HEK293 (cell line): Measurements from ENCODE around the gene SLF1.

Experiments
- CTCF ChIA-PET: fragments of 350-600 bp; formaldehyde crosslinking; extraction: SDS; loops from one replicate; lab custom pipeline; 2021; ENCODE audit warnings: antibody characterized with exemption; lab: Yijun Ruan, JAX
- POLR2A ChIA-PET: fragments of 300-600 bp; formaldehyde crosslinking; extraction: SDS; loops from one replicate; lab custom pipeline; 2020; ENCODE audit warnings: antibody characterized with exemption, inconsistent platforms; lab: Yijun Ruan, JAX
- H3K27ac ChIP-seq: fragments of 200-500 bp; sonication (Bioruptor generic); 2 replicates; pipeline ENCODE4 v1.5.1; 2014; ENCODE audit warnings: low read depth, low read length, control low read depth, inconsistent platforms; ENCODE audit errors: extremely low read depth
- H3K36me3 ChIP-seq, 2 experiments: fragments of 200-500 bp in 1 of 2; sonication (Bioruptor generic) in 1 of 2; 1 replicate in 1 of 2; 2 replicates in 1 of 2; pipeline ENCODE4 v1.5.1; 2014 to 2017; ENCODE audit warnings: inconsistent platforms in 2 of 2, low read length in 2 of 2; ENCODE audit not compliant: control insufficient read depth in 2 of 2, insufficient read depth in 1 of 2
- H3K4me1 ChIP-seq: fragments of 200-500 bp; sonication (Bioruptor generic); 2 replicates; pipeline ENCODE4 v1.5.1; 2014; ENCODE audit warnings: mild to moderate bottlenecking, low read length, inconsistent platforms; ENCODE audit not compliant: control insufficient read depth, insufficient read depth
- H3K4me3 ChIP-seq: 2 replicates; pipeline ENCODE4 v1.5.1; 2011; ENCODE audit warnings: low read depth, mild to moderate bottlenecking, control low read depth, low read length, moderate library complexity
- H3K9me3 ChIP-seq: fragments of 200-500 bp; sonication (Bioruptor generic); 2 replicates; pipeline ENCODE4 v1.5.1; 2014; ENCODE audit warnings: low read depth, low read length, inconsistent platforms; ENCODE audit not compliant: control insufficient read depth, insufficient read depth
- CTCF ChIP-seq: fragments of 450-650 bp; formaldehyde crosslinking; IDR thresholded peaks from 2 replicates; pipeline ENCODE4 v1.5.1; 2016; ENCODE audit warnings: missing biosample characterization, missing genetic modification characterization
- GLIS1 ChIP-seq: fragments of 450-650 bp; formaldehyde crosslinking; IDR thresholded peaks from 2 replicates; pipeline ENCODE4 v1.5.1; 2016; ENCODE audit warnings: missing biosample characterization, missing genetic modification characterization
- KLF9 ChIP-seq: fragments of 450-650 bp; formaldehyde crosslinking; IDR thresholded peaks from 2 replicates; pipeline ENCODE4 v1.5.1; 2016; ENCODE audit warnings: missing biosample characterization, missing genetic modification characterization, low read depth
- SCRT1 ChIP-seq: fragments of 450-650 bp; formaldehyde crosslinking; IDR thresholded peaks from 2 replicates; pipeline ENCODE4 v1.5.1; 2016; ENCODE audit warnings: missing biosample characterization, missing genetic modification characterization, borderline replicate concordance
- TCF7L2 ChIP-seq: IDR thresholded peaks from 2 replicates; pipeline ENCODE4 v1.6.1; 2011; ENCODE audit warnings: low read depth, mild to moderate bottlenecking, inconsistent platforms, low read length, moderate library complexity, borderline replicate concordance
- ZNF112 ChIP-seq: fragments of 450-650 bp; formaldehyde crosslinking; IDR thresholded peaks from 2 replicates; pipeline ENCODE4 v1.5.0; 2017; ENCODE audit warnings: missing biosample characterization, missing genetic modification characterization
- ZNF146 ChIP-seq: fragments of 450-650 bp; formaldehyde crosslinking; IDR thresholded peaks from 2 replicates; pipeline ENCODE4 v1.5.1; 2016; ENCODE audit warnings: missing biosample characterization, missing genetic modification characterization
- ZNF211 ChIP-seq: fragments of 450-650 bp; formaldehyde crosslinking; IDR thresholded peaks from 2 replicates; pipeline ENCODE4 v1.5.1; 2016; ENCODE audit warnings: low read depth, missing biosample characterization, missing genetic modification characterization
- ZNF223 ChIP-seq: fragments of 450-650 bp; formaldehyde crosslinking; IDR thresholded peaks from 2 replicates; pipeline ENCODE4 v1.5.1; 2016; ENCODE audit warnings: missing biosample characterization, missing genetic modification characterization
- ZNF23 ChIP-seq: fragments of 450-650 bp; formaldehyde crosslinking; IDR thresholded peaks from 2 replicates; pipeline ENCODE4 v1.5.1; 2016; ENCODE audit warnings: missing biosample characterization, missing genetic modification characterization, borderline replicate concordance
- ZNF274 ChIP-seq, 2 experiments: fragments of 200-500 bp in 1 of 2; fragments of 450-650 bp in 1 of 2; sonication (Bioruptor generic) in 1 of 2; formaldehyde crosslinking in 1 of 2; IDR thresholded peaks; 2 replicates each; pipeline versions ENCODE4 v1.5.1 to v1.6.1; 2014 to 2016; ENCODE audit warnings: borderline replicate concordance in 1 of 2, inconsistent platforms in 1 of 2, low read length in 1 of 2, missing biosample characterization in 1 of 2, missing genetic modification characterization in 1 of 2
- ZNF37A ChIP-seq: fragments of 450-650 bp; IDR thresholded peaks from 2 replicates; pipeline ENCODE4 v1.5.1; 2018; ENCODE audit warnings: missing biosample characterization, missing genetic modification characterization
- ZNF548 ChIP-seq: fragments of 450-650 bp; formaldehyde crosslinking; IDR thresholded peaks from 2 replicates; pipeline ENCODE4 v1.5.1; 2016; ENCODE audit warnings: missing biosample characterization, missing genetic modification characterization
- ZNF670 ChIP-seq: fragments of 450-650 bp; formaldehyde crosslinking; IDR thresholded peaks from 2 replicates; pipeline ENCODE4 v1.5.1; 2016; ENCODE audit warnings: missing biosample characterization, missing genetic modification characterization, low read depth
- ZNF768 ChIP-seq: fragments of 450-650 bp; formaldehyde crosslinking; IDR thresholded peaks from 2 replicates; pipeline ENCODE4 v1.5.1; 2018; ENCODE audit warnings: missing biosample characterization, mild to moderate bottlenecking, missing genetic modification characterization
- ZNF776 ChIP-seq: fragments of 450-650 bp; formaldehyde crosslinking; IDR thresholded peaks from 2 replicates; pipeline ENCODE4 v1.5.0; 2017; ENCODE audit warnings: missing biosample characterization, missing genetic modification characterization, borderline replicate concordance
- ZSCAN30 ChIP-seq: fragments of 450-650 bp; IDR thresholded peaks from 2 replicates; pipeline ENCODE4 v1.5.1; 2018; ENCODE audit warnings: missing biosample characterization, mild to moderate bottlenecking, missing genetic modification characterization, moderate library complexity

The SLF1 gene

GRCh38 chr5:94672746-94673145 is 54.3 kb downstream of the SLF1 start:
- ChIA-PET CTCF (interaction anchor here (0.6 kb wide), 1 partner anchor 129 kb away, joined by 4 read pairs; no protein-coding TSS in a partner anchor), POLR2A (interaction anchor here (0.7 kb wide), 1 partner anchor 25 kb away, joined by 3 read pairs; no protein-coding TSS in a partner anchor)
- no peak overlapping the region for H3K27ac ChIP-seq
- TF ChIP-seq ZNF37A (no peak), ZNF23 (tag by site-specific recombination) (no peak), ZNF274 (IDR thresholded peaks at IDR 0.05; ENCODE audit: low read length) (no peak), ZNF274 (tag by site-specific recombination; IDR thresholded peaks at IDR 0.05; ENCODE audit: borderline replicate concordance) (no peak), KLF9 (tag by site-specific recombination) (no peak), ZNF548 (tag by site-specific recombination) (no peak), TCF7L2 (no peak), ZSCAN30 (tag by site-specific recombination) (no peak), CTCF (no peak), GLIS1 (tag by site-specific recombination) (no peak), ZNF776 (tag by site-specific recombination) (no peak), SCRT1 (tag by site-specific recombination) (no peak), ZNF146 (tag by site-specific recombination) (no peak), ZNF768 (no peak), ZNF211 (tag by site-specific recombination) (no peak)
- H3K36me3 ChIP-seq, result peaks cover 10 to 20% of the 10 kb centered on the region in 2 experiments
- H3K4me3 ChIP-seq, result no peak overlapping the region
- no peaks in the 10 kb centered on the region for H3K9me3 ChIP-seq
- H3K4me1 ChIP-seq, result peaks cover 4% of the 10 kb centered on the region; the same call in 1 of the 2 replicates

- POLR2A ChIA-PET, result no interaction called here
- no peaks in the 10 kb centered on the region for H3K9me3 ChIP-seq
- peaks cover 4% of the 10 kb centered on the region; the same call in 1 of the 2 replicates for H3K4me1 ChIP-seq
- no peak overlapping the region for H3K27ac ChIP-seq
- no peak overlapping the region for H3K4me3 ChIP-seq
- H3K36me3 ChIP-seq, result peaks cover 10 to 27% of the 10 kb centered on the region in 2 experiments
- TF ChIP-seq ZNF548 (tag by site-specific recombination), result no peak
- CTCF ChIA-PET, result no interaction called here
Observed at GRCh38 chr5:94674490-94675382, 56.3 kb downstream of the SLF1 start.

- H3K4me1 ChIP-seq, result peaks cover 4% of the 10 kb centered on the region; the same call in 1 of the 2 replicates
- no peaks in the 10 kb centered on the region for H3K9me3 ChIP-seq
- no peak overlapping the region for H3K4me3 ChIP-seq
- no peak overlapping the region for H3K27ac ChIP-seq
- ChIA-PET POLR2A (no interaction called here), CTCF (no interaction called here)
- H3K36me3 ChIP-seq, result peaks cover 10 to 25% of the 10 kb centered on the region in 2 experiments
- TF ChIP-seq ZNF223, result no peak
- no peak for TF ChIP-seq ZNF112 (tag by site-specific recombination)
- no peak for TF ChIP-seq ZNF670 (tag by site-specific recombination)
Observed at GRCh38 chr5:94675965-94676618, 57.6 kb downstream of the SLF1 start.
